ENCODE data around the gene SYNPO2. TPM values are rescaled to one million over a fixed set of nuclear protein-coding genes. Genes with fewer than 3 reads are reported as not detected.

SYNPO2 gene
- total RNA-seq = 1,000 to 10,000 TPM; 1,547 to 3,168 (median 2,047) TPM

GRCh38 chr4:118888666-118889311 is at the start of gene SYNPO2:
TSS of gene SYNPO2 (plus strand) at chr4:118888854. CDS start at chr4:118889037, 183 bp downstream.
- Histone ChIP-seq H3K4me3 (peak within 1 kb of the TSS; percentile 72 to 97), H3K4me1 (peaks cover 0 to 15% (median 0%) of the 10 kb centered on the region in 3 donors), H3K27ac (peak within 1 kb of the TSS; percentile 87 to 99 (median 94)), H3K36me3 (no peaks in the 10 kb centered on the region), H3K27me3 (no peaks in the 10 kb centered on the region), H3K9me3 (no peaks in the 10 kb centered on the region)
- TF ChIP-seq EP300 (IDR thresholded peaks at IDR 0.05) = no peak
- TF ChIP-seq CTCF (IDR thresholded peaks at IDR 0.05) = peak in 1 of 4 experiments; percentile 23
- TF ChIP-seq POLR2AphosphoS5 (IDR thresholded peaks at IDR 0.05) = peak; percentile 100
- TF ChIP-seq POLR2A (IDR thresholded peaks at IDR 0.05) = peak; percentile 98
- peak; percentile 96 for ATAC-seq
- 2 to 5% methylated on average over 9 to 12 of the region's 29 CpGs for WGBS, 2 donors (ENCODE audit: low coverage in 1 of 2)

GRCh38 chr4:118839221-118839927 is 49.3 kb upstream of the SYNPO2 start:
- no peaks in the 10 kb centered on the region for H3K36me3 ChIP-seq
- H3K27me3 ChIP-seq = no peaks in the 10 kb centered on the region
- H3K9me3 ChIP-seq = no peaks in the 10 kb centered on the region
- H3K4me3 ChIP-seq = no peak overlapping the region
- 67 to 92% methylated on average over 3 of the region's 3 CpGs for WGBS, 2 donors (ENCODE audit: low coverage in 1 of 2)
- ATAC-seq = no peak
- TF ChIP-seq EP300 (IDR thresholded peaks at IDR 0.05) = no peak
- TF ChIP-seq CTCF (IDR thresholded peaks at IDR 0.05) = no peak
- no peak for TF ChIP-seq POLR2AphosphoS5 (IDR thresholded peaks at IDR 0.05)
- no peak for TF ChIP-seq POLR2A (IDR thresholded peaks at IDR 0.05)
- peaks cover 3 to 13% (median 4%) of the 10 kb centered on the region in 3 donors for H3K4me1 ChIP-seq
- no peak overlapping the region for H3K27ac ChIP-seq

- no peak for TF ChIP-seq POLR2A (IDR thresholded peaks at IDR 0.05)
- no peak for TF ChIP-seq POLR2AphosphoS5 (IDR thresholded peaks at IDR 0.05)
- no peak for TF ChIP-seq CTCF (IDR thresholded peaks at IDR 0.05)
- Histone ChIP-seq H3K4me3 (no peak overlapping the region), H3K4me1 (peaks cover 0 to under 1% (median 0%) of the 10 kb centered on the region in 3 donors), H3K9me3 (no peaks in the 10 kb centered on the region), H3K27ac (no peak overlapping the region), H3K36me3 (no peaks in the 10 kb centered on the region), H3K27me3 (no peaks in the 10 kb centered on the region)
- ATAC-seq = no peak
- 63 to 77% methylated on average over 3 of the region's 3 CpGs for WGBS, 2 donors (ENCODE audit: low coverage in 1 of 2)
Measured at GRCh38 chr4:118842055-118842454, 46.6 kb upstream of the SYNPO2 start.

GRCh38 chr4:118843237-118843636 is 45.4 kb upstream of the SYNPO2 start:
- Histone ChIP-seq H3K27ac (no peak overlapping the region), H3K9me3 (no peaks in the 10 kb centered on the region), H3K27me3 (no peaks in the 10 kb centered on the region), H3K4me1 (no peaks in the 10 kb centered on the region), H3K36me3 (no peaks in the 10 kb centered on the region), H3K4me3 (no peak overlapping the region)
- no peak for ATAC-seq
- 73 to 83% methylated on average over 1 to 3 of the region's 6 CpGs for WGBS, 2 donors (ENCODE audit: low coverage in 1 of 2)
- no peak for TF ChIP-seq CTCF (IDR thresholded peaks at IDR 0.05)
- TF ChIP-seq EP300 (IDR thresholded peaks at IDR 0.05) = no peak
- TF ChIP-seq POLR2AphosphoS5 (IDR thresholded peaks at IDR 0.05) = no peak
- TF ChIP-seq POLR2A (IDR thresholded peaks at IDR 0.05) = no peak
